ENCODE data around the gene C16orf96. TPM values are rescaled to one million over a fixed set of nuclear protein-coding genes. Genes with fewer than 3 reads are reported as not detected.

The C16orf96 gene
- total and polyA plus RNA-seq, 2 experiments from 2014 or later: 0.37 to 2.2 TPM

DNA sequence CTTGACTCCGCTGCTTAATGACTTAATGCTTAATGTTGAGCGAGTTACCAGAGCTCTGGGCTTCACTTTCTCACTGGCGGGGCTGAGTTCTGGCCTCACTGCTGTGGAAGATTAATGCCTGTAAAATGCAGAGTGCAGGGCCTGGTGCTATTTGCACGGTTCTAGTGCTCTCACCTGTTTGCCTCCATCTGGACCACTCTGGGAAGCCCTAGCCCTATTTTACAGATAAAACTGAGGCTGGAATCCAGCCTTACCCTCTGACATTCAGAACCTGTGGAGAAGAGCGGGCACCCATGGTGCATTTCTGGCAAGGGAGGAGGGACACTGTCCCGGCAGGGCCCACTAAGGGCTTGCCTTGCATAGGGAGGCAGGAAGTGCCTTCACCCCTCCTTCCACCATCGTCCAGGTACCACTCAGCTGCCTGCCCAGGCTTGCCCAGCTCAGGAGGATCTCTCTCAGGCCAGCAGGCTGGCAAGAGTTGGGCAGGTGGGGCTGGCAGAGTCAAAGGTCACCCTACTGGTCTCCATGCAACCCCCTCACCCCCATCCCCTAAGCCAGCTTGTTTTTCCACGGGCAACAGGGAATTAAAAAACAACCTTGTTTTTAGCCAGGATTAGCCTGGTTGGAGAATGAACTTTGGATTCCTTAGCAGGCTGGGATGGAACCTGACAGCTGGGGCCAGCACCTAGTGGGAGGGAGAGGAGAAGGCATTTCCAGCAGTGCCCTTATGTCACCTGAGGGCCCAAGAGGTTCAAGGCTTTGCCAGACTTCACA, 62.7 kb downstream of the C16orf96 start:
- ATAC-seq (no peak), DNase-seq (ENCODE audit: low spot score) (no peak)
- Histone ChIP-seq H3K4me1 (ENCODE audit: insufficient read depth) (peaks cover 24% of the 10 kb centered on the region), H3K9me2 (ENCODE audit: insufficient read depth) (no peaks in the 10 kb centered on the region), H3F3A (replicated peaks; ENCODE audit: low read depth) (peaks cover 39% of the 10 kb centered on the region), H2AFZ (peak overlapping the region; percentile 66; the same call in 1 of the 2 replicates), H4K20me1 (replicated peaks; ENCODE audit: insufficient read depth) (no peaks in the 10 kb centered on the region), H3K79me2 (replicated peaks; ENCODE audit: insufficient read depth) (peaks cover 4% of the 10 kb centered on the region), H3K4me2 (no peak overlapping the region), H3K36me3 (ENCODE audit: insufficient read depth) (no peaks in the 10 kb centered on the region), H3K4me3 (no peak overlapping the region), H3K27ac (ENCODE audit: low read depth) (peak overlapping the region; percentile 59; the same call in 1 of the 2 replicates), H3K27me3 (ENCODE audit: insufficient read depth) (no peaks in the 10 kb centered on the region)
- Mint-ChIP-seq H3K36me3 (ENCODE audit: low read depth) (no peaks in the 10 kb centered on the region), H3K27me3 (ENCODE audit: insufficient read depth, low read depth, poor library complexity) (peaks cover 29% of the 10 kb centered on the region), H3K9me3 (no peaks in the 10 kb centered on the region; the same call in 2 of the 3 replicates), H3K4me1 (peaks cover 26% of the 10 kb centered on the region), H3K4me3 (peak overlapping the region; percentile 17; the same call in 1 of the 3 replicates), H3K27ac (peak overlapping the region; percentile 100)
- TF ChIP-seq ZNF331 (CRISPR knock-in tag; IDR thresholded peaks at IDR 0.05; ENCODE audit: low read depth) (no peak), CTCF (conservative IDR thresholded peaks at IDR 0.05; ENCODE audit: low read depth in 2 of 2) (no peak), ETS1 (IDR thresholded peaks at IDR 0.05) (no peak), ZNF114 (CRISPR knock-in tag; IDR thresholded peaks at IDR 0.05) (no peak), POLR2AphosphoS5 (IDR thresholded peaks at IDR 0.05; ENCODE audit: low read depth) (no peak), EZH2phosphoT487 (IDR thresholded peaks at IDR 0.05; ENCODE audit: unreplicated experiment) (no peak), JUNB (IDR thresholded peaks at IDR 0.05; ENCODE audit: unreplicated experiment) (no peak), NANOG (IDR thresholded peaks at IDR 0.05; ENCODE audit: borderline replicate concordance) (no peak), CREB1 (CRISPR knock-in tag; IDR thresholded peaks at IDR 0.05; ENCODE audit: low read depth) (no peak), EZH2 (IDR thresholded peaks at IDR 0.05; ENCODE audit: low read depth, unreplicated experiment) (no peak), STAT1 (IDR thresholded peaks at IDR 0.05; ENCODE audit: unreplicated experiment) (no peak)
- TF ChIP-seq, protein P1, sequence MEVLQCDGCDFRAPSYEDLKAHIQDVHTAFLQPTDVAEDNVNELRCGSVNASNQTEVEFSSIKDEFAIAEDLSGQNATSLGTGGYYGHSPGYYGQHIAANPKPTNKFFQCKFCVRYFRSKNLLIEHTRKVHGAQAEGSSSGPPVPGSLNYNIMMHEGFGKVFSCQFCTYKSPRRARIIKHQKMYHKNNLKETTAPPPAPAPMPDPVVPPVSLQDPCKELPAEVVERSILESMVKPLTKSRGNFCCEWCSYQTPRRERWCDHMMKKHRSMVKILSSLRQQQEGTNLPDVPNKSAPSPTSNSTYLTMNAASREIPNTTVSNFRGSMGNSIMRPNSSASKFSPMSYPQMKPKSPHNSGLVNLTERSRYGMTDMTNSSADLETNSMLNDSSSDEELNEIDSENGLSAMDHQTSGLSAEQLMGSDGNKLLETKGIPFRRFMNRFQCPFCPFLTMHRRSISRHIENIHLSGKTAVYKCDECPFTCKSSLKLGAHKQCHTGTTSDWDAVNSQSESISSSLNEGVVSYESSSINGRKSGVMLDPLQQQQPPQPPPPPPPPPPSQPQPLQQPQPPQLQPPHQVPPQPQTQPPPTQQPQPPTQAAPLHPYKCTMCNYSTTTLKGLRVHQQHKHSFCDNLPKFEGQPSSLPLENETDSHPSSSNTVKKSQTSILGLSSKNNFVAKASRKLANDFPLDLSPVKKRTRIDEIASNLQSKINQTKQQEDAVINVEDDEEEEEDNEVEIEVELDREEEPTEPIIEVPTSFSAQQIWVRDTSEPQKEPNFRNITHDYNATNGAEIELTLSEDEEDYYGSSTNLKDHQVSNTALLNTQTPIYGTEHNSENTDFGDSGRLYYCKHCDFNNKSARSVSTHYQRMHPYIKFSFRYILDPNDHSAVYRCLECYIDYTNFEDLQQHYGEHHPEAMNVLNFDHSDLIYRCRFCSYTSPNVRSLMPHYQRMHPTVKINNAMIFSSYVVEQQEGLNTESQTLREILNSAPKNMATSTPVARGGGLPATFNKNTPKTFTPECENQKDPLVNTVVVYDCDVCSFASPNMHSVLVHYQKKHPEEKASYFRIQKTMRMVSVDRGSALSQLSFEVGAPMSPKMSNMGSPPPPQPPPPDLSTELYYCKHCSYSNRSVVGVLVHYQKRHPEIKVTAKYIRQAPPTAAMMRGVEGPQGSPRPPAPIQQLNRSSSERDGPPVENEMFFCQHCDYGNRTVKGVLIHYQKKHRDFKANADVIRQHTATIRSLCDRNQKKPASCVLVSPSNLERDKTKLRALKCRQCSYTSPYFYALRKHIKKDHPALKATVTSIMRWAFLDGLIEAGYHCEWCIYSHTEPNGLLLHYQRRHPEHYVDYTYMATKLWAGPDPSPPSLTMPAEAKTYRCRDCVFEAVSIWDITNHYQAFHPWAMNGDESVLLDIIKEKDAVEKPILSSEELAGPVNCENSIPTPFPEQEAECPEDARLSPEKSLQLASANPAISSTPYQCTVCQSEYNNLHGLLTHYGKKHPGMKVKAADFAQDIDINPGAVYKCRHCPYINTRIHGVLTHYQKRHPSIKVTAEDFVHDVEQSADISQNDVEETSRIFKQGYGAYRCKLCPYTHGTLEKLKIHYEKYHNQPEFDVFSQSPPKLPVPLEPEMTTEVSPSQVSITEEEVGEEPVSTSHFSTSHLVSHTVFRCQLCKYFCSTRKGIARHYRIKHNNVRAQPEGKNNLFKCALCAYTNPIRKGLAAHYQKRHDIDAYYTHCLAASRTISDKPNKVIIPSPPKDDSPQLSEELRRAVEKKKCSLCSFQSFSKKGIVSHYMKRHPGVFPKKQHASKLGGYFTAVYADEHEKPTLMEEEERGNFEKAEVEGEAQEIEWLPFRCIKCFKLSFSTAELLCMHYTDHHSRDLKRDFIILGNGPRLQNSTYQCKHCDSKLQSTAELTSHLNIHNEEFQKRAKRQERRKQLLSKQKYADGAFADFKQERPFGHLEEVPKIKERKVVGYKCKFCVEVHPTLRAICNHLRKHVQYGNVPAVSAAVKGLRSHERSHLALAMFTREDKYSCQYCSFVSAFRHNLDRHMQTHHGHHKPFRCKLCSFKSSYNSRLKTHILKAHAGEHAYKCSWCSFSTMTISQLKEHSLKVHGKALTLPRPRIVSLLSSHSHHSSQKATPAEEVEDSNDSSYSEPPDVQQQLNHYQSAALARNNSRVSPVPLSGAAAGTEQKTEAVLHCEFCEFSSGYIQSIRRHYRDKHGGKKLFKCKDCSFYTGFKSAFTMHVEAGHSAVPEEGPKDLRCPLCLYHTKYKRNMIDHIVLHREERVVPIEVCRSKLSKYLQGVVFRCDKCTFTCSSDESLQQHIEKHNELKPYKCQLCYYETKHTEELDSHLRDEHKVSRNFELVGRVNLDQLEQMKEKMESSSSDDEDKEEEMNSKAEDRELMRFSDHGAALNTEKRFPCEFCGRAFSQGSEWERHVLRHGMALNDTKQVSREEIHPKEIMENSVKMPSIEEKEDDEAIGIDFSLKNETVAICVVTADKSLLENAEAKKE (CRISPR knock-in tag; IDR thresholded peaks at IDR 0.05): no peak
- TF ChIP-seq, protein P2, sequence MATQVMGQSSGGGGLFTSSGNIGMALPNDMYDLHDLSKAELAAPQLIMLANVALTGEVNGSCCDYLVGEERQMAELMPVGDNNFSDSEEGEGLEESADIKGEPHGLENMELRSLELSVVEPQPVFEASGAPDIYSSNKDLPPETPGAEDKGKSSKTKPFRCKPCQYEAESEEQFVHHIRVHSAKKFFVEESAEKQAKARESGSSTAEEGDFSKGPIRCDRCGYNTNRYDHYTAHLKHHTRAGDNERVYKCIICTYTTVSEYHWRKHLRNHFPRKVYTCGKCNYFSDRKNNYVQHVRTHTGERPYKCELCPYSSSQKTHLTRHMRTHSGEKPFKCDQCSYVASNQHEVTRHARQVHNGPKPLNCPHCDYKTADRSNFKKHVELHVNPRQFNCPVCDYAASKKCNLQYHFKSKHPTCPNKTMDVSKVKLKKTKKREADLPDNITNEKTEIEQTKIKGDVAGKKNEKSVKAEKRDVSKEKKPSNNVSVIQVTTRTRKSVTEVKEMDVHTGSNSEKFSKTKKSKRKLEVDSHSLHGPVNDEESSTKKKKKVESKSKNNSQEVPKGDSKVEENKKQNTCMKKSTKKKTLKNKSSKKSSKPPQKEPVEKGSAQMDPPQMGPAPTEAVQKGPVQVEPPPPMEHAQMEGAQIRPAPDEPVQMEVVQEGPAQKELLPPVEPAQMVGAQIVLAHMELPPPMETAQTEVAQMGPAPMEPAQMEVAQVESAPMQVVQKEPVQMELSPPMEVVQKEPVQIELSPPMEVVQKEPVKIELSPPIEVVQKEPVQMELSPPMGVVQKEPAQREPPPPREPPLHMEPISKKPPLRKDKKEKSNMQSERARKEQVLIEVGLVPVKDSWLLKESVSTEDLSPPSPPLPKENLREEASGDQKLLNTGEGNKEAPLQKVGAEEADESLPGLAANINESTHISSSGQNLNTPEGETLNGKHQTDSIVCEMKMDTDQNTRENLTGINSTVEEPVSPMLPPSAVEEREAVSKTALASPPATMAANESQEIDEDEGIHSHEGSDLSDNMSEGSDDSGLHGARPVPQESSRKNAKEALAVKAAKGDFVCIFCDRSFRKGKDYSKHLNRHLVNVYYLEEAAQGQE (IDR thresholded peaks at IDR 0.05; ENCODE audit: unreplicated experiment): no peak

Measured in GM23338 (cell line).